Erythroblast (primary cell): ENCODE measurements around the gene ELF5.

Source experiments
- GATA1 ChIP-seq: IDR thresholded peaks from 2 replicates; pipeline ENCODE4 v1.6.1; 2011; ENCODE audit warnings: low read depth, mild to moderate bottlenecking, control low read depth, low read length, moderate library complexity
- POLR2A ChIP-seq: IDR thresholded peaks from 2 replicates; pipeline ENCODE4 v1.6.1; 2011; ENCODE audit warnings: mild to moderate bottlenecking, low read length

GRCh38 chr11:34508524-34508923, 5.1 kb downstream of the ELF5 start:
- TF ChIP-seq POLR2A = no peak
- no peak for TF ChIP-seq GATA1
